Activated CD8-positive, alpha-beta memory T cell treated with anti-CD3 and anti-CD28 coated beads, Interleukin-2, amount 10 ng/mL, durations not matched to agents 7 days and 5 days (primary cell): ENCODE measurements around the gene FUOM. TPM values are rescaled to one million over a fixed set of nuclear protein-coding genes. Genes with fewer than 3 reads are reported as not detected.
"Not testable (repeated sequence)": the region's sequence is repeated elsewhere in the genome, so short reads cannot be mapped to it uniquely, and the experiment has no call there.

Experiments
- ATAC-seq: fragments of 150-1000 bp; cut with Tn5 transposase; one replicate; pipeline ENCODE4 v1.10.0; 2021; ENCODE audit warnings: moderate library complexity
- CTCF ChIA-PET: fragments of 350-600 bp; sonication (Branson Sonifier 250); formaldehyde crosslinking; loops from one replicate; lab custom pipeline; 2021; ENCODE audit warnings: antibody characterized with exemption; lab: Charles Lee
- DNase-seq: peaks from one replicate; pipeline ENCODE4 v3.0.0-alpha.2; 2020
- H3K27ac Mint-ChIP-seq: one replicate; pipeline ENCODE4 v1.8.0; 2021; ENCODE audit warnings: mild to moderate bottlenecking, mixed read lengths
- H3K27me3 Mint-ChIP-seq: one replicate; pipeline ENCODE4 v1.8.0; 2021; ENCODE audit warnings: mixed read lengths
- H3K36me3 Mint-ChIP-seq: one replicate; pipeline ENCODE4 v1.8.0; 2021; ENCODE audit warnings: mild to moderate bottlenecking, mixed read lengths
- H3K4me1 Mint-ChIP-seq: one replicate; pipeline ENCODE4 v1.8.0; 2021; ENCODE audit warnings: mixed read lengths
- H3K4me3 Mint-ChIP-seq: one replicate; pipeline ENCODE4 v1.8.0; 2021; ENCODE audit warnings: mild to moderate bottlenecking, moderate library complexity, mixed read lengths
- H3K9me3 Mint-ChIP-seq: one replicate; pipeline ENCODE4 v1.8.0; 2022; ENCODE audit warnings: low read depth, mixed read lengths
- total RNA-seq, 2 experiments: library from RNA; stranded (reverse); gene quantifications; one replicate each; pipeline ENCODE4 v1.2.3, GENCODE V29; 2021

Gene FUOM
- total RNA-seq, 2 experiments from 2014 or later, result 9.1 to 13.1 TPM

GRCh38 chr10:133324857-133325260 lies 33.0 kb downstream of the FUOM start:
- no peaks in the 10 kb centered on the region for H3K36me3 Mint-ChIP-seq
- H3K4me3 Mint-ChIP-seq, result no peak overlapping the region
- CTCF ChIA-PET, result interaction anchor here (0.9 to 1.2 kb wide), 3 partner anchors 46 to 421 kb away, joined by 3 read pairs; no protein-coding TSS in a partner anchor

GRCh38 chr10:133324198-133324792 lies 33.5 kb downstream of the FUOM start:
- Mint-ChIP-seq H3K4me3 (no peak overlapping the region), H3K27me3 (peaks cover 44% of the 10 kb centered on the region), H3K9me3 (peaks cover 4% of the 10 kb centered on the region), H3K27ac (no peak overlapping the region), H3K36me3 (no peaks in the 10 kb centered on the region), H3K4me1 (peaks cover 5% of the 10 kb centered on the region)
- DNase-seq (peak; percentile 74), ATAC-seq (peak; percentile 74)
- CTCF ChIA-PET, result interaction anchor here (0.9 to 1.2 kb wide), 3 partner anchors 46 to 420 kb away, joined by 3 read pairs; no protein-coding TSS in a partner anchor

More at GRCh38 chr10:133324857-133325260, 33.0 kb downstream of the FUOM start:
- H3K9me3 Mint-ChIP-seq, result peaks cover 4% of the 10 kb centered on the region
- DNase-seq (no peak), ATAC-seq (no peak)
- H3K27me3 Mint-ChIP-seq, result peaks cover 46% of the 10 kb centered on the region
- H3K4me1 Mint-ChIP-seq, result peaks cover 4% of the 10 kb centered on the region
- no peak overlapping the region for H3K27ac Mint-ChIP-seq

- peaks cover 27% of the 10 kb centered on the region for H3K27me3 Mint-ChIP-seq
- not testable (repeated sequence) for H3K4me3 Mint-ChIP-seq, H3K9me3 Mint-ChIP-seq, H3K36me3 Mint-ChIP-seq, H3K27ac Mint-ChIP-seq, H3K4me1 Mint-ChIP-seq, ATAC-seq, DNase-seq
- CTCF ChIA-PET, result interaction anchor here (1.1 to 3.1 kb wide), 3 partner anchors 8 to 65 kb away, joined by 3 to 16 read pairs (median 4); no protein-coding TSS in a partner anchor
Observed at GRCh38 chr10:133322064-133322709, 35.6 kb downstream of the FUOM start.

- CTCF ChIA-PET, result interaction anchor here (1.1 to 3.1 kb wide), 4 partner anchors 9 to 64 kb away, joined by 3 to 16 read pairs (median 4); no protein-coding TSS in a partner anchor
- H3K4me3 Mint-ChIP-seq, result not testable (repeated sequence)
Observed at GRCh38 chr10:133320852-133321422, 36.9 kb downstream of the FUOM start.

GRCh38 chr10:133318494-133319127 lies 39.2 kb downstream of the FUOM start:
- Mint-ChIP-seq H3K36me3 (no peaks in the 10 kb centered on the region), H3K27ac (no peak overlapping the region), H3K4me3 (peak overlapping the region; percentile 29), H3K27me3 (peaks cover 10% of the 10 kb centered on the region), H3K4me1 (peaks cover 4% of the 10 kb centered on the region), H3K9me3 (peaks cover 6% of the 10 kb centered on the region)
- ATAC-seq, result peak; percentile 93
- CTCF ChIA-PET, result interaction anchor here (0.6 to 3.1 kb wide), 6 partner anchors 9 to 173 kb away, joined by 3 to 16 read pairs (median 4); no protein-coding TSS in a partner anchor
- peak; percentile 77 for DNase-seq

More at GRCh38 chr10:133320852-133321422, 36.9 kb downstream of the FUOM start:
- H3K9me3 Mint-ChIP-seq, DNase-seq, H3K27ac Mint-ChIP-seq, H3K36me3 Mint-ChIP-seq, H3K4me1 Mint-ChIP-seq, ATAC-seq: not testable (repeated sequence)
- H3K27me3 Mint-ChIP-seq, result peaks cover 14% of the 10 kb centered on the region

GRCh38 chr10:133316732-133317131 lies 41.1 kb downstream of the FUOM start:
- CTCF ChIA-PET, result no interaction called here
- H3K27ac Mint-ChIP-seq, result no peak overlapping the region
- DNase-seq, result no peak
- H3K4me3 Mint-ChIP-seq, result no peak overlapping the region
- no peak for ATAC-seq
- peaks cover 4% of the 10 kb centered on the region for H3K4me1 Mint-ChIP-seq
- peaks cover 6% of the 10 kb centered on the region for H3K9me3 Mint-ChIP-seq
- H3K36me3 Mint-ChIP-seq, result peaks cover 2% of the 10 kb centered on the region
- peaks cover 10% of the 10 kb centered on the region for H3K27me3 Mint-ChIP-seq

- DNase-seq (no peak), ATAC-seq (no peak)
- peaks cover 4% of the 10 kb centered on the region for H3K4me1 Mint-ChIP-seq
- no peak overlapping the region for H3K27ac Mint-ChIP-seq
- peaks cover 6% of the 10 kb centered on the region for H3K9me3 Mint-ChIP-seq
- H3K27me3 Mint-ChIP-seq, result peaks cover 10% of the 10 kb centered on the region
- CTCF ChIA-PET, result interaction anchor here (1.0 to 3.5 kb wide), 3 partner anchors 9 to 58 kb away, joined by 3 to 18 read pairs (median 5); no protein-coding TSS in a partner anchor
- H3K4me3 Mint-ChIP-seq, result no peak overlapping the region
- H3K36me3 Mint-ChIP-seq, result peaks cover 2% of the 10 kb centered on the region
Observed at GRCh38 chr10:133316266-133316665, 41.6 kb downstream of the FUOM start.

GRCh38 chr10:133315847-133316246 lies 42.0 kb downstream of the FUOM start:
- H3K27me3 Mint-ChIP-seq, result peaks cover 10% of the 10 kb centered on the region
- DNase-seq, result no peak
- CTCF ChIA-PET, result interaction anchor here (0.8 to 3.5 kb wide), 5 partner anchors 9 to 172 kb away, joined by 3 to 18 read pairs (median 4); partner anchors contain the start of gene PAOX
- H3K4me1 Mint-ChIP-seq, result peaks cover 4% of the 10 kb centered on the region
- no peak overlapping the region for H3K27ac Mint-ChIP-seq
- ATAC-seq, result no peak
- no peak overlapping the region for H3K4me3 Mint-ChIP-seq
- peaks cover 6% of the 10 kb centered on the region for H3K9me3 Mint-ChIP-seq
- peaks cover 2% of the 10 kb centered on the region for H3K36me3 Mint-ChIP-seq

- Mint-ChIP-seq H3K27me3 (peaks cover 6% of the 10 kb centered on the region), H3K36me3 (peaks cover 4% of the 10 kb centered on the region), H3K27ac (no peak overlapping the region)
Observed at GRCh38 chr10:133314911-133315310, 42.9 kb downstream of the FUOM start.

GRCh38 chr10:133313192-133313591 lies 44.6 kb downstream of the FUOM start:
- no peak for DNase-seq
- Mint-ChIP-seq H3K4me3 (no peak overlapping the region), H3K9me3 (peaks cover 3% of the 10 kb centered on the region), H3K27ac (no peak overlapping the region), H3K36me3 (peaks cover 4% of the 10 kb centered on the region), H3K27me3 (no peaks in the 10 kb centered on the region), H3K4me1 (peaks cover 5% of the 10 kb centered on the region)
- CTCF ChIA-PET, result interaction anchor here (1.8 to 3.5 kb wide), 2 partner anchors 16 to 55 kb away, joined by 12 to 18 read pairs; no protein-coding TSS in a partner anchor
- ATAC-seq, result no peak

More at GRCh38 chr10:133314911-133315310, 42.9 kb downstream of the FUOM start:
- peaks cover 5% of the 10 kb centered on the region for H3K4me1 Mint-ChIP-seq
- DNase-seq, result no peak
- peaks cover 3% of the 10 kb centered on the region for H3K9me3 Mint-ChIP-seq
- CTCF ChIA-PET, result interaction anchor here (0.7 to 3.5 kb wide), 9 partner anchors 8 to 171 kb away, joined by 3 to 18 read pairs (median 3); partner anchors contain the start of gene PAOX
- no peak for ATAC-seq
- no peak overlapping the region for H3K4me3 Mint-ChIP-seq

- ATAC-seq, result no peak
- no peaks in the 10 kb centered on the region for H3K27me3 Mint-ChIP-seq
- H3K36me3 Mint-ChIP-seq, result peaks cover 5% of the 10 kb centered on the region
- H3K9me3 Mint-ChIP-seq, result peaks cover 3% of the 10 kb centered on the region
- no peak overlapping the region for H3K27ac Mint-ChIP-seq
- peaks cover 9% of the 10 kb centered on the region for H3K4me1 Mint-ChIP-seq
- no peak overlapping the region for H3K4me3 Mint-ChIP-seq
- CTCF ChIA-PET, result no interaction called here
- no peak for DNase-seq
Observed at GRCh38 chr10:133312769-133313145, 45.1 kb downstream of the FUOM start.

GRCh38 chr10:133312016-133312768 lies 45.6 kb downstream of the FUOM start:
- CTCF ChIA-PET, result no interaction called here
- Mint-ChIP-seq H3K9me3 (peaks cover 3% of the 10 kb centered on the region), H3K4me1 (peaks cover 14% of the 10 kb centered on the region), H3K4me3 (no peak overlapping the region), H3K27ac (no peak overlapping the region), H3K27me3 (no peaks in the 10 kb centered on the region), H3K36me3 (peaks cover 6% of the 10 kb centered on the region)
- ATAC-seq (no peak), DNase-seq (no peak)
